Heart left ventricle (tissue), 16 donors: ENCODE measurements around the gene SLC29A2. TPM values are rescaled to one million over a fixed set of nuclear protein-coding genes. Genes with fewer than 3 reads are reported as not detected.

ENCODE experiments used
- ATAC-seq, 4 donors: fragments of 200-7000 bp; cut with Tn5 transposase; one replicate each; pipeline ENCODE4 v1.9.1; 2020 to 2022; ENCODE audit warnings: moderate library complexity in 4 of 4, mild to moderate bottlenecking in 3 of 4, moderate number of reproducible peaks in 1 of 4
- DNase-seq, 5 donors: peaks; one replicate each; pipeline ENCODE4 v3.0.0-alpha.2; 2020
- H3K27ac ChIP-seq, 12 donors: fragments of 200-600 bp; sonication (generic) in 4 of 12; one replicate each; pipeline versions ENCODE4 v1.5.0 to v1.8.0; 2016 to 2022; ENCODE audit warnings: mild to moderate bottlenecking in 2 of 12
- H3K27me3 ChIP-seq, 9 donors: fragments of 200-600 bp; sonication (generic) in 2 of 9; one replicate each; pipeline versions ENCODE4 v1.5.1 to v1.8.0; 2016 to 2022; ENCODE audit warnings: mild to moderate bottlenecking in 3 of 9
- H3K36me3 ChIP-seq, 9 donors: fragments of 200-600 bp; sonication (generic) in 2 of 9; one replicate each; pipeline versions ENCODE4 v1.5.0 to v1.8.0; 2018 to 2022; ENCODE audit warnings: mild to moderate bottlenecking in 2 of 9
- H3K4me1 ChIP-seq, 12 donors: fragments of 200-600 bp; sonication (generic) in 4 of 12; one replicate each; pipeline versions ENCODE4 v1.5.0 to v1.8.0; 2016 to 2022; ENCODE audit warnings: mild to moderate bottlenecking in 3 of 12
- H3K4me3 ChIP-seq, 12 donors: fragments of 200-600 bp; sonication (generic) in 4 of 12; one replicate each; pipeline versions ENCODE4 v1.5.0 to v1.8.0; 2017 to 2022; ENCODE audit warnings: mild to moderate bottlenecking in 9 of 12, moderate library complexity in 4 of 12
- H3K9me3 ChIP-seq, 12 donors: fragments of 200-600 bp; sonication (generic) in 4 of 12; one replicate each; pipeline versions ENCODE4 v1.5.0 to v1.8.0; 2016 to 2022; ENCODE audit warnings: mild to moderate bottlenecking in 1 of 12
- POLR2A ChIP-seq, 2 donors: fragments of 450-650 bp; IDR thresholded peaks; one replicate each; pipeline ENCODE4 v1.6.1; 2017; ENCODE audit warnings: antibody characterized with exemption in 2 of 2, mild to moderate bottlenecking in 2 of 2, moderate library complexity in 2 of 2
- WGBS, 4 donors: extraction: QIAGEN DNeasy Blood & Tissue Kit in 2 of 4; methylation state at CpG; one replicate each; pipeline versions ENCODE4 v1.1.5 to v1.1.7; 2013 to 2018; 5-methylcytosine and 5-hydroxymethylcytosine counted together
- intact Hi-C, 10 donors: fragments of 100-400 bp; cut with DNase I; formaldehyde crosslinking; loops; one replicate each; pipeline versions ENCODE4 v1.11.1 to v1.14.2; 2022
- polyA plus RNA-seq, 2 donors: library from polyadenylated mRNA; stranded (reverse); fragments of 200-250 nt; gene quantifications; one replicate each; pipeline ENCODE4 v1.2.3, GENCODE V29; 2013
- total RNA-seq, 9 donors: library from RNA; depleted of rRNA in 2 of 9; stranded (reverse); fragments of >200 nt in 2 of 9; fragmentation: NEBNext Ultra II Directional in 3 of 9; extraction: Animal tissue kit (Norgen Biotek cat#: 25700) in 3 of 9; gene quantifications; one replicate each; pipeline versions ENCODE4 v1.1.0 to v1.2.4, GENCODE V29; 2016 to 2023
- TF ChIP-seq, protein P1 (sequence below), 12 donors: fragments of 200-600 bp; sonication (generic) in 4 of 12; IDR thresholded peaks; one replicate each; pipeline versions ENCODE4 v1.5.0 to v1.8.0; 2018 to 2022; ENCODE audit warnings: antibody characterized with exemption in 12 of 12, mild to moderate bottlenecking in 5 of 12
- donor health status: ischemic (EF 13 %, LVEDD 7.1; RV severe dilation, severe dysfunction).
- donor health status: healthy with polysubstance abuse.
- donor health status: DM: no; HTN: yes; CAD: no.
- donor health status: DM: no; HTN: no; CAD: no.
- donor health status: ischemic (EF 25% LVEDD 6.9; RV normal size, moderate dysfunction).
- donor health status: ischemic (EF 25% LVEDD 5.7; RV mildly dilated, moderate dysfunction).
- donor health status: healthy.
- donor health status: DM: yes; HTN: yes; CAD: no.
- donor health status: ischemic (EF 35%, LVEDD 5.7; RV mildly dilated, moderate dysfunction).
- donor health status: nonischemic (EF 11% LVEDD 7.7; RV severe dilation, severe dysfunction).
- donor health status: DM: yes; HTN: yes; CAD: no.
- donor health status: PGD.
- donor health status: ischemic (EF 29% LVEDD 5.4; RV normal size, mild dysfunction).
- donor health status: nonischemic (EF 23%, LVEDD 6.1; RV moderate dilation, normal function).

Gene SLC29A2
- total and polyA plus RNA-seq, 11 donors, result 6.8 to 30.9 (median 13.1) TPM

DNA sequence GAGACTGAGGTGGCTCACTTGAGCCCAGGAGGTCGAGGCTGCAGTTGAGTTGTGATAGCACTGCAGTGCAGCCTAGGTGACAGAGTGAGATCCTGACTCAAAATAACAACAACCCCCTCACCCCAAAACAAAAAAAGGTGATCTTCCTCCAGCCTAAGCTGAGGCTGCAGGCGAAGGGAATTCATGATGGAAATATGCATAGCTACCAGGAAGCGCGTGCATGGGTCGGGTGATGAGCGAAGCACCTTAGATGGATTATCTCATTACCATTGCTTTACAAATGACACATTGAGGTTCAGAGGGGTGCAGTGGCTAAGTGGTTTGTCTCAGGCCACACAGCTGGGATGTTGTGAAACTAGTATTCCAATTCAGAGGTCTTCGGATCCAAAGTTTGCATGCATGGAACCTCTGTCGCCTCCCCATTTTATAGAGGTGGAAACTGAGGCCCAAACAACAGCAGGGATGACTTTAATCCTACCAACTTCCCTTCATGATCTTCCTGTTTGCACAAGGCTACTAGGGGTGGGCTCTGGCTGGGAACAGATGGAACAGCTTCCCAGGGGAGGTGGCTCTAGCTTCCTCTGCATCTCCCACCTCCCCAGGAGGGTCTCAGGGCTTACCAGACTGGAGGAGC, 4.6 kb downstream of the SLC29A2 start:
- ATAC-seq (no peak), DNase-seq (no peak)
- Histone ChIP-seq H3K27me3 (peaks cover 0 to 10% (median 0%) of the 10 kb centered on the region in 9 donors), H3K36me3 (peaks cover 0 to 4% (median 0%) of the 10 kb centered on the region in 9 donors), H3K4me3 (no peak overlapping the region), H3K27ac (no peak overlapping the region), H3K9me3 (no peaks in the 10 kb centered on the region), H3K4me1 (peaks cover 0 to 37% (median 17%) of the 10 kb centered on the region in 12 donors)
- WGBS, 4 donors, result 93 to 95% (median 94%) methylated on average over 8 of the region's 8 CpGs
- intact Hi-C loops, result no loop called here
- no peak for TF ChIP-seq POLR2A (IDR thresholded peaks at IDR 0.05)
- TF ChIP-seq, protein P1, sequence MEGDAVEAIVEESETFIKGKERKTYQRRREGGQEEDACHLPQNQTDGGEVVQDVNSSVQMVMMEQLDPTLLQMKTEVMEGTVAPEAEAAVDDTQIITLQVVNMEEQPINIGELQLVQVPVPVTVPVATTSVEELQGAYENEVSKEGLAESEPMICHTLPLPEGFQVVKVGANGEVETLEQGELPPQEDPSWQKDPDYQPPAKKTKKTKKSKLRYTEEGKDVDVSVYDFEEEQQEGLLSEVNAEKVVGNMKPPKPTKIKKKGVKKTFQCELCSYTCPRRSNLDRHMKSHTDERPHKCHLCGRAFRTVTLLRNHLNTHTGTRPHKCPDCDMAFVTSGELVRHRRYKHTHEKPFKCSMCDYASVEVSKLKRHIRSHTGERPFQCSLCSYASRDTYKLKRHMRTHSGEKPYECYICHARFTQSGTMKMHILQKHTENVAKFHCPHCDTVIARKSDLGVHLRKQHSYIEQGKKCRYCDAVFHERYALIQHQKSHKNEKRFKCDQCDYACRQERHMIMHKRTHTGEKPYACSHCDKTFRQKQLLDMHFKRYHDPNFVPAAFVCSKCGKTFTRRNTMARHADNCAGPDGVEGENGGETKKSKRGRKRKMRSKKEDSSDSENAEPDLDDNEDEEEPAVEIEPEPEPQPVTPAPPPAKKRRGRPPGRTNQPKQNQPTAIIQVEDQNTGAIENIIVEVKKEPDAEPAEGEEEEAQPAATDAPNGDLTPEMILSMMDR (IDR thresholded peaks at IDR 0.05), result no peak

DNA sequence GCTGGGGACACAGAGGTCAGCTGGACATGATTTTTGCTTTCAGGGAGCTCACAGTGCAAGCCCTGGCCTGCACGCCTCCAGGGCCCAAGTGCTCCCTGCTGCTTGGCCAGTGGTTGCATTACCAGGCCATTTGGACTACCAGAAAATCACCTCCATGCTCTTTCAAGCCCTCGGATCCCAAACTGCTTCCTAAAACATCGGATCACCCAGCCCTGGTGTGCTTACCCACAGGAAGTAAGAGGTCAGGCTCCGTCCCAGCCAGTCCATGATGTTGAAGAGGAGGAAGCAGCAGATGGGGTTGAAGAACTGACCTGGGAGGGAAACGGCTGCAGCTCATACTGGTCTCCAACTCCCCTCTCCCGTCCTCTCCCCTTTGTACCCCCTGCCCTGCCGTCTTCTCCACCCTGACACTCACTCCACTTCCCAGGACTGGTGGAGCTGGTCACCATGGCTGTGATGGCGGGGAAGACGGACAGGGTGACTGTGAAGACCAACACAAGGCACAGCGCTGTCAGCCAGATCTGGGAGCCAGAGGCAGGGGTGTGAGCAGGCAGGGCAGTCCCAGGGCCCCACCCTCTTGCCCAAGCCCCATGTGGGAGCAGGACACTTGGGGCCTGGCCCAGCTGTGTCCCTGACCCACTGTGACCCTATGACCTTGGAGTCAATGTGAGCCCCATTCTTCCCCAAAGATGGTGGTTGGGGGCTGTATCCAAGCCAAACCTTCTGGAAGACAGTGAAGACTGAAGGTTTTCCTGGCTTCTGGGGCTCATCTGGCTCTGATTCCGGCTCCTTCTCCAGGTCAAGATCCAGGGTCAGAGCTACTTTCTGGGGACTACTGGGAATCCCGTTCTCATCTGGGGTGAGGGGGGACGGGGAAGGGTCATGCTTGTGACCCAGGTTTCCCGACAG, 5.6 kb downstream of the SLC29A2 start:
- peak in 1 of 5 donors; percentile 56 for DNase-seq
- ATAC-seq, result no peak
- intact Hi-C loops, result no loop called here
- H3K27me3 ChIP-seq, result peaks cover 0 to 3% (median 0%) of the 10 kb centered on the region in 9 donors
- H3K9me3 ChIP-seq, result no peaks in the 10 kb centered on the region
- TF ChIP-seq, protein P1 (IDR thresholded peaks at IDR 0.05), result no peak
- TF ChIP-seq POLR2A (IDR thresholded peaks at IDR 0.05), result no peak
- peaks cover 0 to 28% (median 14%) of the 10 kb centered on the region in 12 donors for H3K4me1 ChIP-seq
- no peak overlapping the region for H3K27ac ChIP-seq
- WGBS, 4 donors, result 72 to 81% (median 78%) methylated on average over 11 to 14 of the region's 14 CpGs
- H3K4me3 ChIP-seq, result no peak overlapping the region
- peaks cover 0 to 4% (median 0%) of the 10 kb centered on the region in 9 donors for H3K36me3 ChIP-seq

DNA sequence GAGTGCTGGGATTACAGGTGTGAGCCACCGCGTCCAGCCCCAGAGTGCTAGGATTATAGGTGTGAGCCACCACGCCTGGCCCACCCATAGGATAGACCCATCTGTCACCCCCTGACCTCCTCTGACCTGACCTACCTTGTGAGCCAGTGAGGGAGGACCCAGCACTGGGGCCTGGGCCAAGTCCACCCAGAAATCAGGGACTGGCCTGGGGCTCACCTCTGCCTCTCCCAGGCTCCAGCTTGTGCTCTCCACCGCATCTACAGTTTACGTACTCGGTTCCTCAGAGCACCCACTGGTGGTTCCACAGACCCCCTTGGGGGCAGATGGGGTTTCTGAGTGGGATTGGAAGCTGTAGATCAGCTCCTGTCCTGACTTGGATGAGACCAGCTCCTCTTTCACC, 6.4 kb downstream of the SLC29A2 start:
- Histone ChIP-seq H3K36me3 (peaks cover 0 to 4% (median 0%) of the 10 kb centered on the region in 9 donors), H3K4me3 (no peak overlapping the region), H3K27me3 (no peaks in the 10 kb centered on the region), H3K4me1 (peaks cover 0 to 20% (median 8%) of the 10 kb centered on the region in 12 donors), H3K9me3 (no peaks in the 10 kb centered on the region), H3K27ac (no peak overlapping the region)
- 93 to 97% (median 94%) methylated on average over 6 of the region's 6 CpGs for WGBS, 4 donors
- TF ChIP-seq, protein P1 (IDR thresholded peaks at IDR 0.05), result no peak
- TF ChIP-seq POLR2A (IDR thresholded peaks at IDR 0.05), result no peak
- intact Hi-C loops, result no loop called here
- DNase-seq (peak in 1 of 5 donors; percentile 44), ATAC-seq (no peak)
